B cell (primary cell): Measurements from ENCODE around the gene ATG4C.

Source experiments
- EZH2 ChIP-seq: IDR thresholded peaks from 2 replicates; pipeline ENCODE4 v1.6.1; 2012; ENCODE audit warnings: borderline replicate concordance, low read depth, mild to moderate bottlenecking, moderate library complexity, low read length; ENCODE audit not compliant: insufficient read depth, poor library complexity, severe bottlenecking
- TF ChIP-seq, protein P1 (sequence below): fragments of 200-600 bp; IDR thresholded peaks from one replicate; pipeline ENCODE4 v1.8.0; 2022; ENCODE audit warnings: antibody characterized with exemption, mild to moderate bottlenecking

DNA sequence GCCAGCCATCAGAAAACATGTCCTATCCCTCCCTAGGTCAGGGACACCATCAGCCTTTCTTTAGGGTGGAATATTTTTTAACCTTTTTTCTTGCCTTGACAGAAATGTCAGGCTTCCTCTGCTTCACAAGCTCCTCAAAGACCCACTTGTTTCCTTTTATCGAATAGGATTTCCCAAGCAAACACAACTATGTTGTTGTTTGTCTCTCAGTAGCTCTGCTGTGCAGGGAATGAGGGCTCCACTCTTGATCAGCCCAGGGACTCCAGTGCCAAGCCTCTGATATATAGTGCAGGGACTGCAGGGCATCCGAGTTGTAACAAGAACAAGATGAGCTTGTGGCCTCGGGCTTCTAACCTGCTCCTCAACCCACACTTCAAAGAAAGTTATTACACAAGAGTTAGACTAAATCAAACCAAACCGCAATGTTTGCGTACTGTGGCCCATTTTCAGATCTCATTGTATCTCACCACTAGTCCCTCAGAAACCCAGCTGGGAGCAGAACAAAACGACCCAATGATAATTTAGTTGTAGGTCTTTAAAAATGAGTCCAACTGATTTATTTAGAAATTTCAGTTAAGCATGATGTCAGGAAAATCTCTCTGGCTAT is 108.1 kb downstream of the ATG4C start:
- TF ChIP-seq, protein P1, sequence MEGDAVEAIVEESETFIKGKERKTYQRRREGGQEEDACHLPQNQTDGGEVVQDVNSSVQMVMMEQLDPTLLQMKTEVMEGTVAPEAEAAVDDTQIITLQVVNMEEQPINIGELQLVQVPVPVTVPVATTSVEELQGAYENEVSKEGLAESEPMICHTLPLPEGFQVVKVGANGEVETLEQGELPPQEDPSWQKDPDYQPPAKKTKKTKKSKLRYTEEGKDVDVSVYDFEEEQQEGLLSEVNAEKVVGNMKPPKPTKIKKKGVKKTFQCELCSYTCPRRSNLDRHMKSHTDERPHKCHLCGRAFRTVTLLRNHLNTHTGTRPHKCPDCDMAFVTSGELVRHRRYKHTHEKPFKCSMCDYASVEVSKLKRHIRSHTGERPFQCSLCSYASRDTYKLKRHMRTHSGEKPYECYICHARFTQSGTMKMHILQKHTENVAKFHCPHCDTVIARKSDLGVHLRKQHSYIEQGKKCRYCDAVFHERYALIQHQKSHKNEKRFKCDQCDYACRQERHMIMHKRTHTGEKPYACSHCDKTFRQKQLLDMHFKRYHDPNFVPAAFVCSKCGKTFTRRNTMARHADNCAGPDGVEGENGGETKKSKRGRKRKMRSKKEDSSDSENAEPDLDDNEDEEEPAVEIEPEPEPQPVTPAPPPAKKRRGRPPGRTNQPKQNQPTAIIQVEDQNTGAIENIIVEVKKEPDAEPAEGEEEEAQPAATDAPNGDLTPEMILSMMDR = no peak
- no peak for TF ChIP-seq EZH2
